HG03378 (cell line): ENCODE measurements around the gene PGM5.
A peak's percentile ranks its signal among the peaks of the same experiment; 100 is the strongest.
"Not testable (repeated sequence)": the region's sequence is repeated elsewhere in the genome, so short reads cannot be mapped to it uniquely, and the experiment has no call there.

Source experiments
- ATAC-seq: cut with Tn5 transposase; IDR thresholded peaks from one replicate; pipeline ENCODE4 v1.9.1; 2021; ENCODE audit warnings: mild to moderate bottlenecking, moderate library complexity; ENCODE audit not compliant: unreplicated experiment

PGM5 gene

DNA sequence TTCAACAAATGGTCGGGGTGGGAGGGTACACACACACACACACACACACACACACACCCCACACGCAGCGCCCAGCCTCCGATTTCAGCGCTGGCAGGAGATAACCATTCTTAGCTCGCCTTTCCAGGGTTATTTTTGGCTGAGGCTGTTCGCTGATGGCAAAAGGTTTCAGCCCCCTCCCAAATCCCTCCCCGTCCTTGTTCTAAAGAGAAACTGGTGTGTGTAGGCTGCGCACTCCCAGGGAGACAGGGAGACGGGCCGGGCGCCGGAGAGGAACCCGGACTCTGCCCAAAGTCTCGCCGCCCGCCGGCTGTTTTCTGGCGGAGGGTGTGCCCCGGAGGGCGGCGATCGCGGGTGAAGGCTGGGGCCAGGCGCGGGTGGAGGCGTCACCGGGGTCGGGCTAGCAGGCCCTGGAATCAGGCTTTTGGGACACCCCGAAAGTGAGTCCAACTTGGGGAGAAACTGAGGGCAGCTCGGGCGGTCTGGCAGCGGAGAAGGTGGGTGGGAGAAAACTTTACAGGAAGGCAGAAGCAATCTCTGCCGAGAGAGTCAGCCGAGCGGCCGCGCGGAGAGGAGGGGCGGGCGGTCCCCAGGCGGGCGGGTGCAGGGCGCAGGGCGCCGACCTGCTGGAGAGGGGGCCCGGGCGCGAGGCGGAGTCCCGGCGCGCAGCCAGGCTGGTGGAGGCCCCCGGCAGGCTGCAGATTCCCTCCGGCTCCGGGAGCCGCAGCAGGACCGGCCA lies at the start of gene PGM5:
Gene PGM5, plus strand, starts transcription at position 232 of the 739 bp plus-strand sequence. CDS start 517 bp downstream, outside the sequence.
- not testable (repeated sequence) for ATAC-seq

DNA sequence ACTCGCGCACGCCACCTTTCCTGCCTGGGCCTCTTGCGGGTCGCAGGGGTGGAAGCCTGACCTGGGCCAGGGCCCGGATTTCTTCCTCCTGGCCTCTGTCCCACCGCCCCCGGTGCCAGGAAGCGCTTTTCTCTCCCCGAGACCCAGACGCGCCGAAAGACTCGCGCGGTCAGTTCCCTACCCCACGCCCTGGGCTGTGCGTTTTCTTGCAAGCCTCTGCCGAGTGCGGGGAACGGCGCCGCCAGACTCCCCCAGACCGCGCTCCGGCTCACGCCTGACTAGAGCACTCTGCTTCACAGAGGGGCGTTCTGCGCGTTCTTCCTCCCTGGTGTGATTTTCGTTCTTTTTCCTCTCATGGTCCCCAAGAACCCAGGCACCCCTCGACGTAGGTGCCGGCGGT lies 49.3 kb upstream of the PGM5 start:
- not testable (repeated sequence) for ATAC-seq

DNA sequence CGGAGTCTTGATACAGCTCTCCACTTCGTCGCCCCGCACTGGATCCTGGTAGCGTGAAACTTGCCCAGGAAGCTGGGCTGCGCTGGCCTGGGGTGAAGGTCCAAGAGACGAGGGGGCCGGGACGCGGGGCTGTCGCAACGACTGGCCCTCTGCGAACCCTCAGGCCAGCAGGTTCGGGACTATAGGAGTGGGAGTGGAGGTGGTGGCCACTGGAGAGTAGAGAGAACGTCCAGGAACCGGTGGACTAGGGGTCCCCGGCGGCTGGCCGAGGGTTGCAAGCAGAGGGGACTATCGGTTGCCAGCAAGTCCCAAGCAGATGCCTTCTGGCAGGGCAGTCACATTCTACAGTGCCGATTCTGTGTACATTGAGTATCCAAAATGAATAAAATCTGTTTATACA lies 48.8 kb upstream of the PGM5 start:
- ATAC-seq = not testable (repeated sequence)

DNA sequence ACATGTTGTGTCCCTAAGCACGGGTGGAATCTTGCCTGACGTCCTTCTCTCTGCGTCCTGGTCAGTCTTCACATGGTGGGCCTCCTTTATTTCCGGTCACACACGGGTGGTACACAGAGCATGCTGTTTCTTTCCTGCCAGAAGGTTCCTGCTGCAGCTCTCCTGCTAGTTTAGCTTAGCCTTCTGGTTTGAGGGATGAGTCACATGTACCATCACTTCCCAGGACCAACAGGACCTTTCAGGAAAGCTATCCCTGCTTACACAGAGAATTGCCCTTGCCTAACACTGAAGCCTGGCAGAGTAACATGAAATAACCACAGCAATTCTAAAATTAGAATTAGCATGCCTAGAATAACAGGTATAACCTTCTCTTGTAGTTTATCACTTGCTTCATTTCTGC lies 45.2 kb upstream of the PGM5 start:
- ATAC-seq = not testable (repeated sequence)

DNA sequence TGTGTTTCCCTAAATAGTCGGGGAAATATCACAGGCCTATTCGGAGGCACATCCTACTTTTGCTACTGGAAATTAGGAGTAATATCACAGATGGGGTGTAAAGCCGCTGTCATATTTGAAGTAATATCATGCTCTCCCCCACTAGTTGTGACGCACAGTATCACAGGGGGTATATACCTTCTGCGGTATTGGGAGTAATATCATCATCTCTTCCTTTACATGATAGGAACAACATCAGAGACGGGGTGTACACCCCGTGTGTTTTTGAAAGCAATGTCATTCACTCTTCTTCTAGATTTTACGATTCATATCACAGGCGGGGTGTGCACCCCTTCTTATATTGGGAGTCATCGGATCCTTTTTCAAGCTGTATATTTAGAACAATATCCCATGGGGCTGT lies 38.2 kb upstream of the PGM5 start:
- ATAC-seq = not testable (repeated sequence)

DNA sequence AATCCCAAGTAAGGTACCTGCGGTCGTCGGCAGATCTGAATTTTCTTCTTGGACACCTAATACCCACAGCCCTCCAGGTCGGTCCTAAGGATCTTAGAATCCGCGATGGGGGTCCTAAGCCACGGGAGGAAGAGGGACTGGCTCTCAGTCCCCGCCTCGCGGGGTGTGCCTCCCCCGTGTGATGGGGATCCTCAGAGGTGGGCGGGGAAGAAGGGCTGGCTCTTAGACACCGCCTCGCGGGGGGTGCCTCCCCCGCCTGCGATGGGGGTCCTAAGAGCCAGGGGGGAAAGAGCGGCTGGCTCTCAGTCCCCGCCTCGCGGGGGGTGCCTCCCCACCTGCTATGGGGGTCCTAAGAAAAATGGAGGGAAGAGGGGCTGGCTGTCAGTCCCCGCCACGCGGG lies 32.7 kb upstream of the PGM5 start:
- ATAC-seq = not testable (repeated sequence)

DNA sequence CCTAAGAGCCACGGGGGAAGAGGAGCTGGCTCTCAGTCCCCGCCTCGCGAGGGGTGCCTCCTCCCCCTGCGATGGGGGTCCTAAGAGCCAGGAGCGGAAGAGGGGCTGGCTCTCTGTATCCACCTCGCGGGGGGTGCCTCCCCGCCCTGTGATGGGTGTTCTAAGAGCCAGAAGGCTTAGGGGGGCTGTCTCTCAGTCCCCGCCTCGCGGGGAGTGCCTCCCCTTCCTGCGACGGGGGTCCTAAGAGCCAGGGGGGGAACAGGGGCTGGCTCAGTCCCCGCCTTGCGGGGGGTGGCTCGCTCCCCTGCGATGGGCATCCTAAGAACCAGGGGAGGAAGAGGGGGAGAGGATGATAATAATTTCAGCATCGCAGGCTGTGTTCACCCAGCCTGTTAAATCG lies 31.9 kb upstream of the PGM5 start:
- ATAC-seq = not testable (repeated sequence)

DNA sequence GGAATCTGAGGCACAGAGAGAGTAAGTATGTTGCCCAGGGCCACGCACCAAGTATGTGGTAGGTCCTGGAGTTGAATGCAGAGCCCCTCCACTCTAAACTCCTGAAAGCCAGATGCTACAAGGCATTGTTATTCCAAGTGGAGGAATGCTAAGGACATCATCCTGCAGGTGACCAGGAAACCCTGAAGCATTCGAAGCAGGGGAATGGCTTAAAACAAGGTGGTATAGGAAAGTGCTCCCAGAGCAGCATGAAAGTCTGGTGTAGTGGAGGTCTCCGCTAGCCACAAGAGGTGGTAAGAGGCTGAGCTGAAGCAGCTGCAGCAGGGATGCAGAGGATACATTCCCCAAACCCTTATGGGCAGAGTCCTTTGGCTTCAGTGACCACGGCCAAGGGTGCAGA lies 27.3 kb upstream of the PGM5 start:
- ATAC-seq = not testable (repeated sequence)

DNA sequence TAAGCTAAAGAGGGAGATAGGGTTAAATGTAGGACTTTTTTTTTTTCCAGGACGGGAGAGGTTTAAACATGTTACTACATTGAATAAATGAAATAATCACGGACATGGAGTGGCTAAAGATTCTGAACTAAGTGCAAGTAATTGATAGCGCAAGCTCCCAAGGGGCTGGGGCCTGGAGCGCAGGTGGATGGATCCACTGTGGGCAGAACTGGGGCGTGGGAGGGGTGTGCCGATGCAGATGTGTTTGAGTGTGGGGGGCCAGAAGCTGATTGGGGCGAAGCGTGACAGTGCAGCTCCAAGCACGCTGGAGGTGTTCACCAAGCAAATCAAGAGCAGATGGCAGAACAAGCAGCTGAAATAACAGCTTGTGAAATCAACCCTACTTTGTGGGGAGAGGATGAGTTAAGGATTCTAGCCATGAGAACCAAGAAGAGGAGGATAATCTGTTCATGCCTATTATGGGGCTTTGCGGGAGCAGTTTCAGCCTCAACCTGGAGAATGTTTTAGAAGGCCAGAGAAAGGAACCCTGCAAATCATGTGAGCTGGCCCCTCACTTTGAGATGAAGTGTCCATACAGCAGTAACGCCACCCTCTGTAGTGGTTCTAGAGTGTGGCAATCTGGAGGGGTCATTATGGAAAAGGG lies 25.8 kb upstream of the PGM5 start:
- ATAC-seq = not testable (repeated sequence)

DNA sequence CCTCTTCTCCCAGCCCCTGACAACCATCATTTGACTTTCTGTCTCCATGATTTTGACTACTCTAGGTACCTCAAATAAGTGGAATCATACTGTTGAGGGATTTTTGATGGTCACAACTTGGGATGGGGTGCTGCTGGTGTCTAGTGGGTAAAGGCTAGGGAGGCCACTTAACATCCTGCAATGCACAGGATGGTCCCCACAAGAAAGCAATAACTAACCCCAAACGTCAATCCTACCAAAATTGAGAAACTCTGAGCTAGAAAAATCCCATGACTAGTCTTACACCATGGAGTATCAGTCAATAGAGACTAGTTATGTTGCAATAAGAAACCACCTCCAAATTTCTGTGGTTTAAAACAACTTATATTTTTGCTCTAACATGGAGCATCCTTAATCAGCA lies 24.3 kb upstream of the PGM5 start:
- not testable (repeated sequence) for ATAC-seq

DNA sequence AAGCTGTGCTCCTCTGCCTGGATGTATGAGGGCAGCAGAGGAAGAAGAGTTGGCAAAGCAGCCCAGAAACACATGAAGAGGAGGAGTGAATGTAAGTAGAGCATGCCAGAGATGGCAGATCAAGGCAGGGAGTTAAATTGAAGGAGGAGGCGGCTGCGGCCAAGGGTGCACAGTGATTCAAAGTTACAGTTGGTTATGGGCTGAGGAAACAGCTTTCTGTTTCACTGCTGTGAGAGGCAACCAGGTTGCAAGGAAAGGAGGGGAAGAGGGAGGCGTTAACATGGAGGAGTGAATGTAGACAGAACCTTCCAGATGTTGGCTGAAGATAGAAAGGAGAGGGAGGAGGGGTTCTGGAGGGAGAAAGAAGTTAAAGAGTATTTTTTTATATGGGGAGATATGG lies 20.5 kb upstream of the PGM5 start:
- ATAC-seq = not testable (repeated sequence)

DNA sequence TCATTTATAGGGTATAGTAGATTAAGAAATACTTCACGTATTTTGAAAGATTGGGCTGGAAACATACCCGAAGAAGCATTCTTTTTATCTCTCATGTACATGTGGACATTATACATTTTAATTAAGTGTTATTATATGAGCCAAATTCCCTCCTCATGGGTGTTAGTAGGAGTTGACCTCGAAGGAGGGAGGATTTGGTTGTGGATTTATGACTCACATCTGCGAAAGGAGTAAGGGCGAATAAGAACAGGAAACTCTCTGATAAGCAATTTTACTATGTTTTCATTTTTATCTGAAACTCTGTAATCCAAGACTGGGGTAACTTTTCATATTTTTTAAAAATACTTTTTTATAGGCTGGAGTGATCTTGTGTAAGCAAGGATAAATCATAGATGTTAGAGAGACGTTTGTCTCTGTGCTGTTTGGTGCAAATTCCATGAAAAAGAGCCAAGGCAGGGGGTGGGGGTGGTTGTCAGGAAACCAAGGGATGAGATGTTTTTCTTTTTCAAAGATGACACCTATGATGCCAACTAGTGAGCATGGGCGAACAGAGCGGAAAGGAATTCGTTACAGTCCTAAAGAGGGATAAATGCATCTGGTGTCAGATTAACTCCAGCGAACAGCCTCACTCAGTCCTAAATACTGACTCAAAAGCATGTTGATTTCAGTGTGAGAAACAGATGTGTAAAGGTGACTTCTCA lies 19.6 kb upstream of the PGM5 start:
- not testable (repeated sequence) for ATAC-seq

DNA sequence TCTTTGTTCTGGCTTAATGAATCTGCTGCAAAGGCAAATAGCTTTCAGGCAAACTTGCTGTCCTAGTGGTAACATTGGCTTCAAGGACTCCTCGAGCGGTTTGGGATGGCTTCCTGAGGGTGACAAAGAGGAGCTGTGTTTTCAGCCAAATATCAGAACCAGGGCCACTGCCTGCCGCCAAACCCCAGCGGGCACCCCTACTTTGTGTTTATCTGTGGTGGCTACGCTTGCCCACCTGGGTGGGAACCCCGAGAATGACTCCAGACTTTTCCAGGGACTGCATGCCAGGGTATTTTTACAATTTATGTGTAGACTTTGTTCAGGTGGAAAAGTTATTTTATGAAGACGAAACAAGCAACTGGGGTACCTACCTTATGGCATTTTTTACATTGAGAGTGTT lies 18.4 kb upstream of the PGM5 start:
- ATAC-seq = not testable (repeated sequence)

DNA sequence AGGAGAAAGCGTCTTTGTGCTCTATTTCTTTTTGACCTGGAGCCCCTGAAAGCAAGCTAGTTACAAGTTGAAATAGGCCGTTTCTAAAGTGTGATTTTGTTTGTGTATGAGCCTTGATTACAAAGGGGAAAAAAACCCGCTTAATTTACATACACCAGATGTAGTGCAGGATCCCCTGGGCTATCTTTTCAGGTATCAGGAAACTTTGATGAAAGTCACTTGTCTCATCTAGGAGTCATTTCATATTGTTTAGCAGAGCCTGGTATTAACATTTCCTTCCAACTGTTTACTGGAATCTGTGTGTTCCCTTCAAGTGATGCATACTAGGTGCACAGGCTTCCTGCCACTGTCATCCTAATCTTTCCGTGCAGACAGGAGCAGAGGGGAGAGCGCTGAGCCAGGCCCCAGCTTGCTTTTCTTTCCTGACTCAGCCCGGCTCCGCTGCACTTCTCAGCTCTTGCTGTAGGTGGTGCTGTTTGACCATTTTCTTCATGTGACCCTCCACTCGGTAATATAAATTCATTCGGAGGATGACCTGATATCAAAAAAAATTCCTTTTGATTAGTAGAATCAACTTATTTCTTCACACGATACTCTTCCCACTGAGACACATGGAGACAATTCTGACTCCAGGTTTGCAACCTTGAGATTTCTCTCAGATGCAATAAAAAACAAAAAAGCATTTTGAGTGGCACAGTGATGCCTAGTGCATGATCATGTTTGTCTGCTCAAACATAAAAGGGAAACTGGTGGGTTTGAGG lies 14.0 kb upstream of the PGM5 start:
- ATAC-seq = peak; percentile 84

DNA sequence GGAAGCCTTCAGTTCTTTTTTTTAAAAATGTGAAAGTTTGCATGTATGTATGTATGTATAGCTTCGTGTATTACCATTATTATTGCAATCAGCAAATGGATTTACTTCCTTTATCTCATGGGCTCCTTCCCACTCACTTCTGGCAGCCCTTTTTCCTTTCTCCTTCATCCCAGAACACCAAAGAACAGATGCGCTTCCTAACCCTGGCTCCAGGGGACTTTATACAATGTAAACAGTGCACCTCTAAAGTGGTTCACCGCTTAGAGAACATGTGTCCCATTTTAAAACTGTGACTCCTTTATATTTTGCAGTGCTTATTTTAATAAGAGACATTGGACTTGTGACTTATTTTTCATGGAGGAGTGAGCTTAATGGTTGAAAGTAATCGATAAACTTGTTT lies 13.2 kb upstream of the PGM5 start:
- ATAC-seq = not testable (repeated sequence)

DNA sequence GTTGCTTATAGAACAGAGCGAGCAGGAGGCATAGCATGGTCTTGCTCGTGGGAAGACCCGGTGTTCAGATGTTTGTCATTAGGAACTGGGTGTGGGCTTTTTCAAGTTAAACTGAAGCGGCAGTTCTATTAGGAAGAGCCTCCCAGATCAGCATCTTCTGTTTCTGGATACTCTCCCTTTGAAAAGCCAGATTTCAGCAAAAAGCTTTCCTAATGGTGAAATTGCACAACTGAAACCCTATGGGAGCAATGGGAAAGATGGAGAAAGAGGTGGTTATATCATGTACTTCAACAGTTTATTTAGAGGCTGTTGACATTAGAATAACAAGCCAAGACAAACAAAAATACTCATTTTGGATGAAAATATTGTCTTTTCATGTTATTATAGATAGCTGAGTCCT lies 12.4 kb upstream of the PGM5 start:
- not testable (repeated sequence) for ATAC-seq

DNA sequence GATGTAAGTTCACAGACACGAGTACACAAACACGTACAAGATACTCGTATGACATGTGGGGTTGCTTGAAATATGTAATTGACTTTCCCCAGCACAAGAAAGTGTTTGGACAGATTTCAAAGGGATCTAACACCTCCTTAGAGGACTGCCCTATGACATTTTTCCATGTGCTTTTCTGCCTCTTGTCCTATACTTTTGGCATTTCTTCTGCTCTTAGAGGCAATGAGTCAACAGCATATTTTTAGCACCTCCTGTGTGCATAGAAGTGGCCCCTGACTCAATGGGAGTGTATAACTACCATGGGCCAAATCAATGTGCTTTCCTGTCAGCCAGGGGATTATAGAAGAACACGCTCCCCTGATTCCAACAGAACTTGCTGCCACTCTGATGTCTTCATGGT lies 4.7 kb upstream of the PGM5 start:
- ATAC-seq = not testable (repeated sequence)

DNA sequence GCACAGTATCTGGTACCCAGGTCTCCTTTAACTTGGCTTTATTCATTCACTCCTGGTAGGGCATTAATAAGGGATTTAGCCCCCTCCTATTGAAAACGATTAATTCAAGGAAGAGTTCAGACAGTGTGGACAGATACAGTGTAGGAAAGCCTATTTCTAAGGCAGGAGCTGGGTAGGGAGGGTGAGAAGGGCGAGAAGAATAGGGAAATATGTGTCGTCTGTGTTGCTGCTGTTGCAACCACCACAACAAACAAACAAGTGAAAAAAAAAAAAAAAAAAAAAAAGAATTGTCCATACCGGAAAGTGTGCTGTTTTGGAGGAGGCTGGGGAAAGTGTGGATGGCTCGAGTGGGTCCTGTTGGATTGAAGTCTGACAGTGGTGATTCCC lies 425 bp upstream of the PGM5 start:
- not testable (repeated sequence) for ATAC-seq

DNA sequence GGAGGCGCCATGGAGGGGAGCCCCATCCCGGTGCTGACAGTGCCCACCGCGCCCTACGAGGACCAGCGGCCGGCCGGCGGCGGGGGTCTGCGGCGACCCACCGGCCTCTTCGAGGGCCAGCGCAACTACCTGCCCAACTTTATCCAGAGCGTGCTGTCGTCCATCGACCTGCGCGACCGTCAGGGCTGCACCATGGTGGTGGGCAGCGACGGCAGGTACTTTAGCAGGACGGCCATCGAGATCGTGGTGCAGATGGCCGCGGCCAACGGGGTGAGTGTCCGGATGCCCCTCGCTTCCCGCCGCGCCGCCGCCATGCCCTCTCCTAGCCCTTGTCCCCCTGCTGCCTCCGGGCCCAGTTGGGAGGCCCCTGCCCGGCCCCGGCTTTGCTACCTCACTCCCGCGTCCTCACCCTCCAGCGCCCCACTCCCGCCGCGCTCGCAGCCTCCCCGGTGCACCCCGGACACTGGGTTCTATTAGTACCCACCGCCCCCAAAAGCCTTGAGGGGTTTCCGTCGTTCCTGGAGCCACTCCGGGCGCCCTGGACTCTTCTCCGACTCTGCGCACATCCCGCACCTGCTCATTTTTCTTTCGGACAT lies 806 bp downstream of the PGM5 start:
- not testable (repeated sequence) for ATAC-seq

DNA sequence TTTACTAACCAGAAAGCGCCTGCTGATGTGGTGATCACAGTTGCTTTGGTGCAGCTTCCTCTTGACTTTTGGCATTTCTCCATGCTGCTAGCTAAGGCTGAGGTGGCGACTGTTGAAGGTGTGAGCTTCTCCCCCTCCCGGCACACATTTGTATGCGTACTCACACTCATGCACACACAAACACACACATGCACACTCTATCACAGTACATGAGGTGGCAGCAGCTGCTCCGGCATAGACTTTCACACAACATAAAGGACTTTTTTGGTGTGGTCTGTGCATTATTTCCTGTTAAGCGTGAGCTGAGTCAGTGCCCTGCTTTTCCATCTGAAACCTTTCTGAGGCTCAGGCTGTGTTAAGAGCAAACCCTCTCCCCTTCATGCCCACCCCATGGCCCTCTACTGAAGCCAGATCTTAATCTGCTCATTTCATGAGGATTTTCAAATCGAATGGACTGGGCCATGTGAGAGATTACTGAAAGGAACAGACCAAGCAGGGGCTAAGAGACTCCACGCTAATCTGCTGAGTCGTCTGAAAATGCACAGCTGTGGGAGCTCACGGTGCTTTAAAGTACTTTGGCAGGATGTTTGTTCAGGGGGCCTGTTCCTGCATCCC lies 10.6 kb downstream of the PGM5 start:
- ATAC-seq = not testable (repeated sequence)
